SK-N-SH treated with all-trans-retinoic acid at 6 μM for 48 hours (cell line): Measurements from ENCODE around the gene ARHGAP15.

Experiments
- ATAC-seq: fragments of 200-7000 bp; cut with Tn5 transposase; 3 replicates; pipeline ENCODE4 v1.9.1; 2020; ENCODE audit warnings: mild to moderate bottlenecking, moderate library complexity
- ARNTL ChIP-seq: fragments of 450-650 bp; formaldehyde crosslinking; IDR thresholded peaks from 2 replicates; pipeline ENCODE4 v1.5.0; 2020; ENCODE audit warnings: low read depth, mild to moderate bottlenecking, moderate library complexity, borderline replicate concordance
- BACH2 ChIP-seq: fragments of 250-450 bp; sonication (Bioruptor Pico); IDR thresholded peaks from 2 replicates; pipeline ENCODE4 v1.9.0; 2021; ENCODE audit warnings: mild to moderate bottlenecking, borderline replicate concordance
- CSDC2 ChIP-seq: fragments of 250-450 bp; sonication (Bioruptor Pico); IDR thresholded peaks from 2 replicates; pipeline ENCODE4 v1.5.0; 2020; ENCODE audit warnings: mild to moderate bottlenecking, moderate library complexity
- ESRRG ChIP-seq: fragments of 250-450 bp; sonication (Bioruptor Pico); IDR thresholded peaks from 2 replicates; pipeline ENCODE4 v1.6.1; 2021; ENCODE audit warnings: mild to moderate bottlenecking
- GLIS3 ChIP-seq: fragments of 250-450 bp; sonication (Bioruptor Pico); IDR thresholded peaks from 2 replicates; pipeline ENCODE4 v1.5.0; 2020; ENCODE audit warnings: mild to moderate bottlenecking, moderate library complexity
- ISL1 ChIP-seq: fragments of 250-450 bp; sonication (Bioruptor Pico); IDR thresholded peaks from 2 replicates; pipeline ENCODE4 v2.1.2; 2022; ENCODE audit warnings: mild to moderate bottlenecking, moderate library complexity
- OSR1 ChIP-seq: fragments of 250-450 bp; sonication (Bioruptor Pico); IDR thresholded peaks from 2 replicates; pipeline ENCODE4 v1.8.0; 2022; ENCODE audit warnings: moderate library complexity, mild to moderate bottlenecking, inconsistent platforms
- PATZ1 ChIP-seq: fragments of 250-450 bp; sonication (Bioruptor Pico); IDR thresholded peaks from 2 replicates; pipeline ENCODE4 v1.8.0; 2020; ENCODE audit warnings: mild to moderate bottlenecking, moderate library complexity, borderline replicate concordance
- PPARA ChIP-seq: fragments of 250-450 bp; sonication (Bioruptor Pico); IDR thresholded peaks from 2 replicates; pipeline ENCODE4 v1.5.0; 2020; ENCODE audit warnings: mild to moderate bottlenecking, borderline replicate concordance
- RARB ChIP-seq: fragments of 250-450 bp; sonication (Bioruptor Pico); IDR thresholded peaks from 2 replicates; pipeline ENCODE4 v1.8.0; 2021; ENCODE audit warnings: mild to moderate bottlenecking, moderate library complexity
- SNAI2 ChIP-seq: fragments of 250-450 bp; sonication (Bioruptor Pico); IDR thresholded peaks from 2 replicates; pipeline ENCODE4 v1.5.0; 2020; ENCODE audit warnings: mild to moderate bottlenecking, moderate library complexity
- TCF4 ChIP-seq: fragments of 250-450 bp; sonication (Bioruptor Pico); IDR thresholded peaks from 2 replicates; pipeline ENCODE4 v1.8.0; 2021; ENCODE audit warnings: mild to moderate bottlenecking, moderate library complexity, borderline replicate concordance
- TOX ChIP-seq: fragments of 250-450 bp; sonication (Bioruptor Pico); IDR thresholded peaks from 2 replicates; pipeline ENCODE4 v1.8.0; 2021; ENCODE audit warnings: mild to moderate bottlenecking, moderate library complexity, borderline replicate concordance
- ZFP3 ChIP-seq: fragments of 250-450 bp; sonication (Bioruptor Pico); IDR thresholded peaks from 2 replicates; pipeline ENCODE4 v1.5.0; 2020; ENCODE audit warnings: mild to moderate bottlenecking, moderate library complexity
- ZFP30 ChIP-seq: fragments of 450-650 bp; formaldehyde crosslinking; IDR thresholded peaks from 2 replicates; pipeline ENCODE4 v1.5.0; 2022; ENCODE audit warnings: mild to moderate bottlenecking, moderate library complexity
- ZNF70 ChIP-seq: fragments of 450-650 bp; formaldehyde crosslinking; IDR thresholded peaks from 2 replicates; pipeline ENCODE4 v1.5.0; 2020; ENCODE audit warnings: mild to moderate bottlenecking, moderate library complexity
- ZNF8 ChIP-seq: fragments of 450-650 bp; formaldehyde crosslinking; IDR thresholded peaks from 2 replicates; pipeline ENCODE4 v1.5.0; 2020; ENCODE audit warnings: mild to moderate bottlenecking, moderate library complexity
- TF ChIP-seq, protein P1 (sequence below): fragments of 250-450 bp; sonication (Bioruptor Pico); IDR thresholded peaks from 2 replicates; pipeline ENCODE4 v1.5.1; 2021; ENCODE audit warnings: mild to moderate bottlenecking, moderate library complexity
- TF ChIP-seq, protein P2 (sequence below): fragments of 250-450 bp; sonication (Bioruptor Pico); IDR thresholded peaks from 2 replicates; pipeline ENCODE4 v1.8.0; 2021; ENCODE audit warnings: low read depth, mild to moderate bottlenecking, moderate library complexity, borderline replicate concordance
- TF ChIP-seq, protein P3 (sequence below): fragments of 250-450 bp; sonication (Bioruptor Pico); IDR thresholded peaks from 2 replicates; pipeline ENCODE4 v1.5.0; 2020; ENCODE audit warnings: mild to moderate bottlenecking, moderate library complexity

The ARHGAP15 gene

DNA sequence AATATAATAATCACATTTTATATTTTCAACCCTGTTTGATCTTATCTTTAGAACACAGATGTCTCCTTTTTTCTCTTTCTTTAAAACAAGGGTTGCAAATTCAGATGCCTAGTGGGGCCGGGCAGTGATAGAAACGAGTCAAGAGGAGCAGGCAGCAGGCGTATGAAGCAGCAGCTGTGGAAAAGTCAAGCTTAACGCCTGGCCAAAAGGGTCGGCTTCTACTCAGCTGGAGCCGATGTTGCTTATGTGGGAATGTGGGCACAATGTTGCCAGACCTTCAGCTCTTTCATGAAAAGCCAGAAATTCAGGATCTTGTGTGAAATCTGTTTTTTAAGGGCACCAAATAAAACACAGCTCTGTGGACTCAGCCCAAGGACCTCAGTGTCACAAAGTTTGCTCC, 642.7 kb downstream of the ARHGAP15 start:
- no peak for ATAC-seq
- TF ChIP-seq GLIS3 (no peak), ZFP3 (no peak), PATZ1 (CRISPR knock-in tag) (no peak), ISL1 (CRISPR knock-in tag) (no peak), ZFP30 (CRISPR knock-in tag) (no peak), SNAI2 (CRISPR knock-in tag) (no peak), TOX (CRISPR knock-in tag) (no peak), RARB (CRISPR knock-in tag) (no peak), ZNF70 (CRISPR knock-in tag) (no peak), ESRRG (CRISPR knock-in tag) (no peak), ZNF8 (CRISPR knock-in tag) (no peak), TCF4 (CRISPR knock-in tag) (no peak), PPARA (CRISPR knock-in tag) (no peak), ARNTL (CRISPR knock-in tag) (no peak)
- TF ChIP-seq, protein P1, sequence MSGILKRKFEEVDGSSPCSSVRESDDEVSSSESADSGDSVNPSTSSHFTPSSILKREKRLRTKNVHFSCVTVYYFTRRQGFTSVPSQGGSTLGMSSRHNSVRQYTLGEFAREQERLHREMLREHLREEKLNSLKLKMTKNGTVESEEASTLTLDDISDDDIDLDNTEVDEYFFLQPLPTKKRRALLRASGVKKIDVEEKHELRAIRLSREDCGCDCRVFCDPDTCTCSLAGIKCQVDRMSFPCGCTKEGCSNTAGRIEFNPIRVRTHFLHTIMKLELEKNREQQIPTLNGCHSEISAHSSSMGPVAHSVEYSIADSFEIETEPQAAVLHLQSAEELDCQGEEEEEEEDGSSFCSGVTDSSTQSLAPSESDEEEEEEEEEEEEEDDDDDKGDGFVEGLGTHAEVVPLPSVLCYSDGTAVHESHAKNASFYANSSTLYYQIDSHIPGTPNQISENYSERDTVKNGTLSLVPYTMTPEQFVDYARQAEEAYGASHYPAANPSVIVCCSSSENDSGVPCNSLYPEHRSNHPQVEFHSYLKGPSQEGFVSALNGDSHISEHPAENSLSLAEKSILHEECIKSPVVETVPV, result no peak
- TF ChIP-seq, protein P2, sequence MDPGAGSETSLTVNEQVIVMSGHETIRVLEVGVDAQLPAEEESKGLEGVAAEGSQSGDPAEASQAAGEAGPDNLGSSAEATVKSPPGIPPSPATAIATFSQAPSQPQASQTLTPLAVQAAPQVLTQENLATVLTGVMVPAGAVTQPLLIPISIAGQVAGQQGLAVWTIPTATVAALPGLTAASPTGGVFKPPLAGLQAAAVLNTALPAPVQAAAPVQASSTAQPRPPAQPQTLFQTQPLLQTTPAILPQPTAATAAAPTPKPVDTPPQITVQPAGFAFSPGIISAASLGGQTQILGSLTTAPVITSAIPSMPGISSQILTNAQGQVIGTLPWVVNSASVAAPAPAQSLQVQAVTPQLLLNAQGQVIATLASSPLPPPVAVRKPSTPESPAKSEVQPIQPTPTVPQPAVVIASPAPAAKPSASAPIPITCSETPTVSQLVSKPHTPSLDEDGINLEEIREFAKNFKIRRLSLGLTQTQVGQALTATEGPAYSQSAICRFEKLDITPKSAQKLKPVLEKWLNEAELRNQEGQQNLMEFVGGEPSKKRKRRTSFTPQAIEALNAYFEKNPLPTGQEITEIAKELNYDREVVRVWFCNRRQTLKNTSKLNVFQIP (CRISPR knock-in tag), result no peak

DNA sequence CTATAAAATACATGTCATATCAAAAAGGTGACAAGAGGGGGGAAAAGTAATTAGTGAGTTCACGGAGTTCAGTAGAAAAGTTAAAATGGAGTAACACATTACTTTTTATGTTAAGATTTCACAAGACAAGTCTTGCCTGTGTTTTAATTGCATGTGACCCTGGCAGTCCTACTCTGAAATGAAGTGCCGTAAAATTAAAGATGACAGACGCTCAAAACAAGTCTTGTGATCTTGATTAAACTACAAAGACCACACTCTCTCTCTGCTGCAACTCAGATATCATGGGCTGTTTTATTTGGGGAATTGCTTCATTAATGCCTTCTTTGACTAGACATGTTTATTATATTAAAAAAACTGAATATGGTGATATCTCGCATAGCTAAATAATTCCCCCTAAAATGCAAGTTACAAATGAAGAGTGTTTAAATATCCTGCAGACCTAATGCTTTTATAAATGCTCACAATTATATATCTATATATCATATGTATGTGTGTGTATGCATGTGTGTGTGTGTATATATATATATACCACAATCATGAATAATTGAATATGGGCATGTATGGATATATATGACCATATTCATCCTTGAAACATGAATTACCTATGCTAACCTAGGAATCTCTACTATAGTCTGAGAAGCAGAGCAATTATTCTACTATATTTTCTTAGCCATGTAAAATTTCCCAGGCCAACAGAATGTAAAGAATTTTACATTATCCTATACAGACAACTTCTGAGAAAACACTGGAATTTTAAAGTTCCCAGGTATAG, 647.5 kb downstream of the ARHGAP15 start:
- no peak for TF ChIP-seq ZFP3
- TF ChIP-seq PATZ1 (CRISPR knock-in tag), result no peak
- TF ChIP-seq ISL1 (CRISPR knock-in tag), result no peak
- TF ChIP-seq ZFP30 (CRISPR knock-in tag), result no peak
- TF ChIP-seq, protein P3, sequence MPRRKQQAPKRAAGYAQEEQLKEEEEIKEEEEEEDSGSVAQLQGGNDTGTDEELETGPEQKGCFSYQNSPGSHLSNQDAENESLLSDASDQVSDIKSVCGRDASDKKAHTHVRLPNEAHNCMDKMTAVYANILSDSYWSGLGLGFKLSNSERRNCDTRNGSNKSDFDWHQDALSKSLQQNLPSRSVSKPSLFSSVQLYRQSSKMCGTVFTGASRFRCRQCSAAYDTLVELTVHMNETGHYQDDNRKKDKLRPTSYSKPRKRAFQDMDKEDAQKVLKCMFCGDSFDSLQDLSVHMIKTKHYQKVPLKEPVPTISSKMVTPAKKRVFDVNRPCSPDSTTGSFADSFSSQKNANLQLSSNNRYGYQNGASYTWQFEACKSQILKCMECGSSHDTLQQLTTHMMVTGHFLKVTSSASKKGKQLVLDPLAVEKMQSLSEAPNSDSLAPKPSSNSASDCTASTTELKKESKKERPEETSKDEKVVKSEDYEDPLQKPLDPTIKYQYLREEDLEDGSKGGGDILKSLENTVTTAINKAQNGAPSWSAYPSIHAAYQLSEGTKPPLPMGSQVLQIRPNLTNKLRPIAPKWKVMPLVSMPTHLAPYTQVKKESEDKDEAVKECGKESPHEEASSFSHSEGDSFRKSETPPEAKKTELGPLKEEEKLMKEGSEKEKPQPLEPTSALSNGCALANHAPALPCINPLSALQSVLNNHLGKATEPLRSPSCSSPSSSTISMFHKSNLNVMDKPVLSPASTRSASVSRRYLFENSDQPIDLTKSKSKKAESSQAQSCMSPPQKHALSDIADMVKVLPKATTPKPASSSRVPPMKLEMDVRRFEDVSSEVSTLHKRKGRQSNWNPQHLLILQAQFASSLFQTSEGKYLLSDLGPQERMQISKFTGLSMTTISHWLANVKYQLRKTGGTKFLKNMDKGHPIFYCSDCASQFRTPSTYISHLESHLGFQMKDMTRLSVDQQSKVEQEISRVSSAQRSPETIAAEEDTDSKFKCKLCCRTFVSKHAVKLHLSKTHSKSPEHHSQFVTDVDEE (CRISPR knock-in tag), result no peak
- no peak for TF ChIP-seq ARNTL (CRISPR knock-in tag)
- TF ChIP-seq OSR1 (CRISPR knock-in tag), result no peak
- TF ChIP-seq BACH2 (CRISPR knock-in tag), result no peak
- TF ChIP-seq ZNF8 (CRISPR knock-in tag), result no peak
- TF ChIP-seq CSDC2 (CRISPR knock-in tag), result no peak
- no peak for TF ChIP-seq ZNF70 (CRISPR knock-in tag)
- no peak for TF ChIP-seq GLIS3
- TF ChIP-seq ESRRG (CRISPR knock-in tag), result no peak
- no peak for TF ChIP-seq SNAI2 (CRISPR knock-in tag)
- ATAC-seq, result no peak
